Measurements from ENCODE around the gene TUNAR.

GRCh38 chr14:95887351-95887750 is 10.7 kb downstream of the TUNAR start:
- TF ChIP-seq CTCF (IDR thresholded peaks at IDR 0.05) (no peak), POLR2A (IDR thresholded peaks at IDR 0.05) (no peak)

All from adrenal gland (tissue), 5 donors.